COLO668 (cell line): Measurements from ENCODE around the gene PCDHB9.
"Not testable (repeated sequence)": the region's sequence is repeated elsewhere in the genome, so short reads cannot be mapped to it uniquely, and the experiment has no call there.

Experiments used
- DNase-seq: peaks from one replicate; lab custom pipeline; 2025; ENCODE audit not compliant: unreplicated experiment; lab: John Stamatoyannopoulos, UW

Gene PCDHB9

GRCh38 chr5:141184117-141184855 lies 2.7 kb upstream of the PCDHB9 start:
- DNase-seq: not testable (repeated sequence)

GRCh38 chr5:141188682-141189081 lies 1.7 kb downstream of the PCDHB9 start:
- DNase-seq: not testable (repeated sequence)

GRCh38 chr5:141189131-141189530 lies 2.2 kb downstream of the PCDHB9 start:
- not testable (repeated sequence) for DNase-seq

- peak; percentile 43 for DNase-seq
Measured at GRCh38 chr5:141192110-141192725, 5.3 kb downstream of the PCDHB9 start, which contains the start of gene PCDHB10. Gene PCDHB10 (plus strand): TSS chr5:141192353. CDS start chr5:141192553, 200 bp downstream.

- DNase-seq: not testable (repeated sequence)
Measured at GRCh38 chr5:141194332-141194731, 7.4 kb downstream of the PCDHB9 start.

GRCh38 chr5:141196363-141196762 lies 9.4 kb downstream of the PCDHB9 start:
- no peak for DNase-seq

- DNase-seq: peak; percentile 2
Measured at GRCh38 chr5:141199359-141200235, 12.6 kb downstream of the PCDHB9 start, which contains the start of gene PCDHB11. Gene PCDHB11 (plus strand): TSS chr5:141199627. CDS start chr5:141199775, 148 bp downstream.

- DNase-seq: not testable (repeated sequence)
Measured at GRCh38 chr5:141201126-141201525, 14.2 kb downstream of the PCDHB9 start.

GRCh38 chr5:141201646-141202045 lies 14.7 kb downstream of the PCDHB9 start:
- not testable (repeated sequence) for DNase-seq

- DNase-seq: no peak
Measured at GRCh38 chr5:141208478-141208877, 21.5 kb downstream of the PCDHB9 start, which contains the start of gene PCDHB12. Gene PCDHB12 (plus strand): TSS chr5:141208719. CDS start chr5:141208908, 189 bp downstream.

- not testable (repeated sequence) for DNase-seq
Measured at GRCh38 chr5:141210281-141210680, 23.3 kb downstream of the PCDHB9 start.

GRCh38 chr5:141210849-141211248 lies 23.9 kb downstream of the PCDHB9 start:
- DNase-seq: not testable (repeated sequence)

- DNase-seq: peak; percentile 52
Measured at GRCh38 chr5:141213656-141214339, 26.8 kb downstream of the PCDHB9 start, which contains the start of gene PCDHB13. Gene PCDHB13 (plus strand): TSS chr5:141213919. CDS start chr5:141214124, 205 bp downstream.

- DNase-seq: not testable (repeated sequence)
Measured at GRCh38 chr5:141214583-141214982, 27.6 kb downstream of the PCDHB9 start.

GRCh38 chr5:141215504-141215903 lies 28.5 kb downstream of the PCDHB9 start:
- DNase-seq: not testable (repeated sequence)

GRCh38 chr5:141216035-141216434 lies 29.1 kb downstream of the PCDHB9 start:
- not testable (repeated sequence) for DNase-seq

- DNase-seq: peak; percentile 0
Measured at GRCh38 chr5:141223112-141223783, 36.3 kb downstream of the PCDHB9 start, which contains the start of gene PCDHB14. Gene PCDHB14 (plus strand): TSS chr5:141223343. CDS start chr5:141223506, 163 bp downstream.

GRCh38 chr5:141224844-141225243 lies 37.9 kb downstream of the PCDHB9 start:
- DNase-seq: not testable (repeated sequence)

- DNase-seq: not testable (repeated sequence)
Measured at GRCh38 chr5:141225421-141225820, 38.5 kb downstream of the PCDHB9 start.
